ENCODE measurements around the gene ATXN7L2. TPM values are rescaled to one million over a fixed set of nuclear protein-coding genes. Genes with fewer than 3 reads are reported as not detected.

Gene ATXN7L2
- total RNA-seq, 2 donors from 2014 or later = 5.1 to 6.1 TPM

- Histone ChIP-seq H3K4me3 (ENCODE audit: low read length) (no peak overlapping the region), H3K9me3 (ENCODE audit: control insufficient read depth, low read length) (no peaks in the 10 kb centered on the region), H3K27ac (ENCODE audit: low read depth, low read length) (no peak overlapping the region), H3K4me1 (ENCODE audit: control insufficient read depth, insufficient read depth, low read length) (no peaks in the 10 kb centered on the region), H3K36me3 (ENCODE audit: control insufficient read depth, insufficient read depth, low read length) (no peaks in the 10 kb centered on the region), H3K27me3 (ENCODE audit: control insufficient read depth, insufficient read depth, low read length, poor library complexity, severe bottlenecking) (peaks cover 12% of the 10 kb centered on the region), H3K9ac (ENCODE audit: extremely low read depth, low read length, poor library complexity, severe bottlenecking) (no peak overlapping the region)
- 79 to 84% methylated on average over 9 of the region's 9 CpGs for WGBS, 2 experiments (ENCODE audit: insufficient coverage in 1 of 2, insufficient read length in 1 of 2)
- DNase-seq = no peak
- no peaks in the 10 kb centered on the region for H3K4me1 Mint-ChIP-seq
- peaks cover 15% of the 10 kb centered on the region for H3K27me3 Mint-ChIP-seq (ENCODE audit: insufficient read depth)
- H3K4me3 Mint-ChIP-seq = no peak overlapping the region
- TF ChIP-seq CTCF (conservative IDR thresholded peaks at IDR 0.05) = no peak
- no peaks in the 10 kb centered on the region for H3K36me3 Mint-ChIP-seq (ENCODE audit: low read depth)
- H3K9me3 Mint-ChIP-seq = no peaks in the 10 kb centered on the region
- no peak overlapping the region for H3K27ac Mint-ChIP-seq
Observed at GRCh38 chr1:109475261-109475660, 8.4 kb upstream of the ATXN7L2 start.

GRCh38 chr1:109476825-109477224 lies 6.9 kb upstream of the ATXN7L2 start:
- no peaks in the 10 kb centered on the region for H3K36me3 ChIP-seq (ENCODE audit: control insufficient read depth, insufficient read depth, low read length)
- 87 to 90% methylated on average over 2 to 8 of the region's 8 CpGs for WGBS, 2 experiments (ENCODE audit: insufficient coverage in 1 of 2, insufficient read length in 1 of 2)
- no peak overlapping the region for H3K9ac ChIP-seq (ENCODE audit: extremely low read depth, low read length, poor library complexity, severe bottlenecking)
- DNase-seq = no peak
- Mint-ChIP-seq H3K9me3 (no peaks in the 10 kb centered on the region), H3K4me1 (no peaks in the 10 kb centered on the region), H3K36me3 (ENCODE audit: low read depth) (no peaks in the 10 kb centered on the region), H3K27me3 (ENCODE audit: insufficient read depth) (peaks cover 8% of the 10 kb centered on the region), H3K4me3 (no peak overlapping the region), H3K27ac (no peak overlapping the region)
- no peaks in the 10 kb centered on the region for H3K4me1 ChIP-seq (ENCODE audit: control insufficient read depth, insufficient read depth, low read length)
- H3K27me3 ChIP-seq (ENCODE audit: control insufficient read depth, insufficient read depth, low read length, poor library complexity, severe bottlenecking) = peaks cover 16% of the 10 kb centered on the region
- no peak overlapping the region for H3K27ac ChIP-seq (ENCODE audit: low read depth, low read length)
- TF ChIP-seq CTCF (conservative IDR thresholded peaks at IDR 0.05) = no peak
- no peaks in the 10 kb centered on the region for H3K9me3 ChIP-seq (ENCODE audit: control insufficient read depth, low read length)
- no peak overlapping the region for H3K4me3 ChIP-seq (ENCODE audit: low read length)

- Histone ChIP-seq H3K4me3 (ENCODE audit: low read length) (no peak overlapping the region), H3K9me3 (ENCODE audit: control insufficient read depth, low read length) (no peaks in the 10 kb centered on the region), H3K27ac (ENCODE audit: low read depth, low read length) (no peak overlapping the region), H3K9ac (ENCODE audit: extremely low read depth, low read length, poor library complexity, severe bottlenecking) (no peak overlapping the region), H3K27me3 (ENCODE audit: control insufficient read depth, insufficient read depth, low read length, poor library complexity, severe bottlenecking) (peaks cover 23% of the 10 kb centered on the region), H3K4me1 (ENCODE audit: control insufficient read depth, insufficient read depth, low read length) (peaks cover 3% of the 10 kb centered on the region), H3K36me3 (ENCODE audit: control insufficient read depth, insufficient read depth, low read length) (no peaks in the 10 kb centered on the region)
- peaks cover 16% of the 10 kb centered on the region for H3K27me3 Mint-ChIP-seq (ENCODE audit: insufficient read depth)
- peaks cover 9% of the 10 kb centered on the region for H3K4me1 Mint-ChIP-seq
- WGBS, 2 experiments (ENCODE audit: insufficient coverage in 1 of 2, insufficient read length in 1 of 2) = 78 to 81% methylated on average over 3 to 6 of the region's 6 CpGs
- no peak for DNase-seq
- H3K27ac Mint-ChIP-seq = no peak overlapping the region
- H3K36me3 Mint-ChIP-seq (ENCODE audit: low read depth) = no peaks in the 10 kb centered on the region
- no peak for TF ChIP-seq CTCF (conservative IDR thresholded peaks at IDR 0.05)
- H3K9me3 Mint-ChIP-seq = no peaks in the 10 kb centered on the region
- no peak overlapping the region for H3K4me3 Mint-ChIP-seq
Observed at GRCh38 chr1:109477821-109478220, 5.9 kb upstream of the ATXN7L2 start.

Measured in endodermal cell (in vitro differentiated cells).